B cell (primary cell): ENCODE results near the gene OCSTAMP. TPM values are rescaled to one million over a fixed set of nuclear protein-coding genes. Genes with fewer than 3 reads are reported as not detected.

Source experiments
- ATAC-seq: fragments of 200-7000 bp; cut with Tn5 transposase; one replicate; pipeline ENCODE4 v1.10.0; 2021; ENCODE audit warnings: low read depth, mild to moderate bottlenecking, moderate number of reproducible peaks, moderate library complexity
- CTCF ChIA-PET: fragments of 350-600 bp; sonication (Branson Sonifier 250); formaldehyde crosslinking; loops from one replicate; lab custom pipeline; 2021; ENCODE audit warnings: antibody characterized with exemption, inconsistent platforms; lab: Charles Lee
- POLR2A ChIA-PET: fragments of 350-600 bp; sonication (Branson Sonifier 250); formaldehyde crosslinking; loops from one replicate; lab custom pipeline; 2021; ENCODE audit warnings: antibody characterized with exemption; lab: Charles Lee
- DNase-seq: peaks from one replicate; pipeline ENCODE4 v3.0.0; 2013
- H2AFZ ChIP-seq: 2 replicates; pipeline ENCODE4 v1.6.1; 2012; ENCODE audit warnings: mild to moderate bottlenecking, low read depth, low read length; ENCODE audit not compliant: insufficient read depth, poor library complexity, severe bottlenecking
- H3K27ac ChIP-seq, 2 donors: 1 replicate in 1 of 2; 2 replicates in 1 of 2; pipeline ENCODE4 v1.5.1; 2012 to 2013; ENCODE audit warnings: low read length in 2 of 2, mild to moderate bottlenecking in 2 of 2, moderate library complexity in 1 of 2
- H3K27me3 ChIP-seq, 4 experiments: fragments of 200-600 bp in 1 of 4; sonication (generic) in 1 of 4; replicated peaks in 1 of 4; 1 replicate in 2 of 4; 2 replicates in 2 of 4; pipeline versions ENCODE4 v1.6.1 to v1.7.0; 2013 to 2016; ENCODE audit warnings: low read length in 3 of 4, mild to moderate bottlenecking in 2 of 4, mixed read lengths in 1 of 4, moderate library complexity in 1 of 4; ENCODE audit not compliant: insufficient read depth in 4 of 4, control insufficient read depth in 3 of 4; ENCODE audit errors: control extremely low read depth in 1 of 4
- H3K36me3 ChIP-seq, 2 experiments: replicated peaks in 1 of 2; 1 replicate in 1 of 2; 2 replicates in 1 of 2; pipeline versions ENCODE4 v1.6.1 to v1.7.1; 2013; ENCODE audit warnings: low read length in 1 of 2; ENCODE audit not compliant: insufficient read depth in 2 of 2, control insufficient read depth in 1 of 2; ENCODE audit errors: control extremely low read depth in 1 of 2, extremely low read depth in 1 of 2
- H3K4me1 ChIP-seq, 2 donors: fragments of 200-600 bp in 1 of 2; sonication (generic) in 1 of 2; 1 replicate in 1 of 2; 2 replicates in 1 of 2; pipeline versions ENCODE4 v1.5.1 to v1.6.1; 2013 to 2017; ENCODE audit warnings: low read length in 2 of 2; ENCODE audit not compliant: control insufficient read depth in 2 of 2, insufficient read depth in 2 of 2
- H3K4me2 ChIP-seq: replicated peaks from 2 replicates; pipeline ENCODE3; 2012; ENCODE audit warnings: mild to moderate bottlenecking, low read depth, low read length; ENCODE audit not compliant: poor library complexity, severe bottlenecking
- H3K4me3 ChIP-seq, 5 experiments: fragments of 200-600 bp in 1 of 5; sonication (generic) in 1 of 5; 1 replicate in 3 of 5; 2 replicates in 2 of 5; pipeline versions ENCODE4 v1.5.1 to v1.7.0; 2011 to 2016; ENCODE audit warnings: low read length in 4 of 5, mild to moderate bottlenecking in 4 of 5, low read depth in 2 of 5, control low read depth in 1 of 5, moderate library complexity in 1 of 5; ENCODE audit not compliant: insufficient read depth in 1 of 5; ENCODE audit errors: control extremely low read depth in 1 of 5, extremely low read depth in 1 of 5
- H3K79me2 ChIP-seq: fragments of 200-600 bp; sonication (generic); one replicate; pipeline ENCODE4 v1.6.0; 2016; ENCODE audit warnings: low read length; ENCODE audit not compliant: control insufficient read depth, insufficient read depth
- H3K9ac ChIP-seq: fragments of 200-600 bp; sonication (generic); 2 replicates; pipeline ENCODE4 v1.6.1; 2017; ENCODE audit warnings: mild to moderate bottlenecking, low read length, moderate library complexity
- H3K9me3 ChIP-seq, 3 donors: one replicate each; pipeline versions ENCODE4 v1.6.1 to v1.7.1; 2013; ENCODE audit warnings: low read length in 2 of 3; ENCODE audit not compliant: control insufficient read depth in 2 of 3, insufficient read depth in 1 of 3; ENCODE audit errors: control extremely low read depth in 1 of 3
- H4K20me1 ChIP-seq: 2 replicates; pipeline ENCODE4 v1.6.0; 2012; ENCODE audit warnings: mild to moderate bottlenecking, low read length; ENCODE audit not compliant: insufficient read depth, control insufficient read depth, poor library complexity, severe bottlenecking
- H3K27ac Mint-ChIP-seq: one replicate; pipeline ENCODE4 v1.8.0; 2021; ENCODE audit warnings: mixed read lengths
- H3K27me3 Mint-ChIP-seq: one replicate; pipeline ENCODE4 v1.8.0; 2021; ENCODE audit warnings: mixed read lengths
- H3K4me1 Mint-ChIP-seq: one replicate; pipeline ENCODE4 v1.8.0; 2021; ENCODE audit warnings: mixed read lengths
- H3K4me3 Mint-ChIP-seq: one replicate; pipeline ENCODE4 v1.8.0; 2021; ENCODE audit warnings: mixed read lengths
- H3K9me3 Mint-ChIP-seq: one replicate; pipeline ENCODE4 v1.8.0; 2022; ENCODE audit warnings: mixed read lengths; ENCODE audit not compliant: insufficient read depth
- CTCF ChIP-seq: fragments of 200-600 bp; IDR thresholded peaks from one replicate; pipeline ENCODE4 v1.8.0; 2022; ENCODE audit warnings: antibody characterized with exemption, mild to moderate bottlenecking
- EZH2 ChIP-seq: IDR thresholded peaks from 2 replicates; pipeline ENCODE4 v1.6.1; 2012; ENCODE audit warnings: borderline replicate concordance, low read depth, mild to moderate bottlenecking, moderate library complexity, low read length; ENCODE audit not compliant: insufficient read depth, poor library complexity, severe bottlenecking
- WGBS: methylation state at CpG from one replicate; pipeline ENCODE4 v1.1.5; 2013; ENCODE audit warnings: missing lambda C conversion rate; ENCODE audit not compliant: insufficient coverage; 5-methylcytosine and 5-hydroxymethylcytosine counted together
- intact Hi-C: fragments of 100-400 bp; cut with micrococcal nuclease; formaldehyde crosslinking; loops from one replicate; pipeline ENCODE4 v1.10.0; 2022
- polyA plus RNA-seq: library from polyadenylated mRNA; depleted of rRNA; stranded (reverse); fragments of >200 nt; gene quantifications from 2 replicates; pipeline ENCODE4 v1.2.3, GENCODE V29; 2012
- total RNA-seq, 2 donors: library from RNA; stranded (reverse); fragments of 120-200 nt in 1 of 2; gene quantifications; 1 replicate in 1 of 2; 2 replicates in 1 of 2; pipeline versions ENCODE4 v1.2.3 to v1.2.4, GENCODE V29; 2013 to 2022

OCSTAMP gene
- total and polyA plus RNA-seq, 2 donors (not counting 1 experiment from before 2014, with no cell fraction given): not detected

- no peak for ATAC-seq
- peaks cover 0 to 7% (median 2%) of the 10 kb centered on the region in 4 experiments for H3K27me3 ChIP-seq
- H3K36me3 ChIP-seq: no peaks in the 10 kb centered on the region
- intact Hi-C loops: no loop called here
- H3K4me3 ChIP-seq: no peak overlapping the region
- 95% methylated on average over 7 of the region's 7 CpGs for WGBS
- H3K4me1 ChIP-seq: no peaks in the 10 kb centered on the region
- CTCF ChIA-PET: no interaction called here
- no peaks in the 10 kb centered on the region for H4K20me1 ChIP-seq
- H3K4me2 ChIP-seq: no peak overlapping the region
- no peak overlapping the region for H3K4me3 Mint-ChIP-seq
- no peak overlapping the region for H3K9ac ChIP-seq
- TF ChIP-seq EZH2 (no peak), CTCF (no peak)
- POLR2A ChIA-PET: no interaction called here
- no peak overlapping the region for H3K27ac ChIP-seq
- no peaks in the 10 kb centered on the region for H3K4me1 Mint-ChIP-seq
- no peak overlapping the region for H3K27ac Mint-ChIP-seq
- H3K9me3 ChIP-seq: no peaks in the 10 kb centered on the region
- DNase-seq: no peak
- no peaks in the 10 kb centered on the region for H3K9me3 Mint-ChIP-seq
- no peak overlapping the region for H2AFZ ChIP-seq
- H3K79me2 ChIP-seq: no peaks in the 10 kb centered on the region
- H3K27me3 Mint-ChIP-seq: peaks cover 8% of the 10 kb centered on the region
Measured at GRCh38 chr20:46587986-46588385, 37.5 kb upstream of the OCSTAMP start.

DNA sequence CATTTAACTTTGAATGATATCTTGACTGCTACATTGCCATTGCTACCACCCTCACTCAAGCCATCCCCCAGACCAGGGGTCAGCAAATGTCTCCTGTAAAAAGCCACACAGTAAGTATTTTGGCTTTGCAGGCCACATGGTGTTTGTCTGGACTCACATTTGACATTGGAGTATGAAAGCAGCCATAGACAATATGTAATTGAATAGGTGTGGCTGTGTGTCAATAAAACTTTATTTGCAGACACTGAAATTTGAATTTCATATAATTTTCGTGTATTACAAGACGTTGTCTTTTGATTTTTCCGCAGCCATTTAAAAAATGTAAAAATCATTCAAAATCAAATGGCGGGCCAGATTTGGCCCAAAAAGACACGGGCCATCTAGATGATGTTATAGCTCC lies 36.3 kb upstream of the OCSTAMP start:
- Histone ChIP-seq H3K36me3 (no peaks in the 10 kb centered on the region), H3K9ac (no peak overlapping the region), H3K27ac (no peak overlapping the region), H3K4me1 (no peaks in the 10 kb centered on the region), H3K4me2 (no peak overlapping the region), H3K9me3 (no peaks in the 10 kb centered on the region), H3K79me2 (no peaks in the 10 kb centered on the region), H4K20me1 (no peaks in the 10 kb centered on the region), H2AFZ (no peak overlapping the region), H3K27me3 (peaks cover 0 to 7% (median 3%) of the 10 kb centered on the region in 4 experiments), H3K4me3 (no peak overlapping the region)
- CTCF ChIA-PET: no interaction called here
- DNase-seq (no peak), ATAC-seq (no peak)
- Mint-ChIP-seq H3K27ac (no peak overlapping the region), H3K4me3 (no peak overlapping the region), H3K9me3 (no peaks in the 10 kb centered on the region), H3K27me3 (peaks cover 5% of the 10 kb centered on the region), H3K4me1 (no peaks in the 10 kb centered on the region)
- TF ChIP-seq CTCF: no peak
- no peak for TF ChIP-seq EZH2
- intact Hi-C loops: no loop called here
- 98% methylated on average over 5 of the region's 5 CpGs for WGBS
- POLR2A ChIA-PET: no interaction called here
